Measurements from ENCODE around the gene CCDC127. TPM values are rescaled to one million over a fixed set of nuclear protein-coding genes. Genes with fewer than 3 reads are reported as not detected.
A peak's percentile ranks its signal among the peaks of the same experiment; 100 is the strongest.
"Not testable (repeated sequence)": the region's sequence is repeated elsewhere in the genome, so short reads cannot be mapped to it uniquely, and the experiment has no call there.

Gene CCDC127
- total RNA-seq, 4 donors from 2014 or later, result 4.5 to 7.2 (median 5.8) TPM

- Histone ChIP-seq H3K27me3 (no peaks in the 10 kb centered on the region), H3K9me3 (no peaks in the 10 kb centered on the region), H3K4me1 (peaks cover 0 to 71% (median 18%) of the 10 kb centered on the region in 4 donors), H3K36me3 (peaks cover 0 to 13% (median 2%) of the 10 kb centered on the region in 3 donors), H3K27ac (peak overlapping the region; percentile 69 to 97 (median 90)), H3K4me3 (peak overlapping the region; percentile 89 to 99 (median 94))
- TF ChIP-seq CTCF (IDR thresholded peaks at IDR 0.05), result no peak
- no peak for TF ChIP-seq EP300 (IDR thresholded peaks at IDR 0.05)
- TF ChIP-seq POLR2A (IDR thresholded peaks at IDR 0.05), result no peak
- DNase-seq (ENCODE audit: low spot score in 2 of 2), result peak in 1 of 2 donors; percentile 10
- 16 to 21% methylated on average over 9 of the region's 9 CpGs for WGBS, 2 donors
Observed at GRCh38 chr5:219460-219863, 1.5 kb upstream of the CCDC127 start.

- Histone ChIP-seq H3K4me3 (peak overlapping the region; percentile 89 to 99 (median 94)), H3K27ac (peak overlapping the region; percentile 69 to 97 (median 90)), H3K36me3 (peaks cover 0 to 14% (median 0%) of the 10 kb centered on the region in 3 donors), H3K4me1 (peaks cover 0 to 71% (median 18%) of the 10 kb centered on the region in 4 donors), H3K27me3 (no peaks in the 10 kb centered on the region), H3K9me3 (no peaks in the 10 kb centered on the region)
- 1% methylated on average over 29 to 30 of the region's 73 CpGs for WGBS, 2 donors
- no peak for DNase-seq (ENCODE audit: low spot score in 2 of 2)
- TF ChIP-seq CTCF (IDR thresholded peaks at IDR 0.05) (no peak), POLR2A (IDR thresholded peaks at IDR 0.05) (no peak), EP300 (IDR thresholded peaks at IDR 0.05) (no peak)
Observed at GRCh38 chr5:218457-219291, 721 bp upstream of the CCDC127 start.

GRCh38 chr5:216076-216475 lies 1.9 kb downstream of the CCDC127 start:
- not testable (repeated sequence) for H3K4me3 ChIP-seq; DNase-seq (ENCODE audit: low spot score in 2 of 2); H3K27ac ChIP-seq; H3K27me3 ChIP-seq; H3K9me3 ChIP-seq
- Histone ChIP-seq H3K36me3 (peaks cover 0 to 21% (median 0%) of the 10 kb centered on the region in 3 donors), H3K4me1 (peaks cover 0 to 45% (median 16%) of the 10 kb centered on the region in 4 donors)
- WGBS, 2 donors, result 92 to 94% methylated on average over 8 to 9 of the region's 10 CpGs

GRCh38 chr5:215256-215655 lies 2.7 kb downstream of the CCDC127 start:
- not testable (repeated sequence) for H3K27ac ChIP-seq; H3K27me3 ChIP-seq; DNase-seq (ENCODE audit: low spot score in 2 of 2); H3K4me3 ChIP-seq; H3K9me3 ChIP-seq
- Histone ChIP-seq H3K4me1 (peaks cover 0 to 36% (median 10%) of the 10 kb centered on the region in 4 donors), H3K36me3 (peaks cover 0 to 21% (median 0%) of the 10 kb centered on the region in 3 donors)
- 84 to 100% methylated on average over 2 of the region's 2 CpGs for WGBS, 2 donors

- Histone ChIP-seq H3K27me3 (no peaks in the 10 kb centered on the region), H3K4me1 (peaks cover 0 to 24% (median 0%) of the 10 kb centered on the region in 4 donors), H3K36me3 (peaks cover 0 to 21% (median 0%) of the 10 kb centered on the region in 3 donors), H3K9me3 (no peaks in the 10 kb centered on the region), H3K27ac (no peak overlapping the region), H3K4me3 (no peak overlapping the region)
- WGBS, 2 donors, result 89 to 92% methylated on average over 12 of the region's 12 CpGs
- TF ChIP-seq EP300 (IDR thresholded peaks at IDR 0.05) (no peak), POLR2A (IDR thresholded peaks at IDR 0.05) (no peak), CTCF (IDR thresholded peaks at IDR 0.05) (no peak)
- DNase-seq (ENCODE audit: low spot score in 2 of 2), result no peak
Observed at GRCh38 chr5:213803-214395, 4.1 kb downstream of the CCDC127 start.
